Measurements from ENCODE around the gene CACNB2. TPM values are rescaled to one million over a fixed set of nuclear protein-coding genes. Genes with fewer than 3 reads are reported as not detected.

Gene CACNB2
- total RNA-seq, 1 experiment from 2014 or later, result not detected

DNA sequence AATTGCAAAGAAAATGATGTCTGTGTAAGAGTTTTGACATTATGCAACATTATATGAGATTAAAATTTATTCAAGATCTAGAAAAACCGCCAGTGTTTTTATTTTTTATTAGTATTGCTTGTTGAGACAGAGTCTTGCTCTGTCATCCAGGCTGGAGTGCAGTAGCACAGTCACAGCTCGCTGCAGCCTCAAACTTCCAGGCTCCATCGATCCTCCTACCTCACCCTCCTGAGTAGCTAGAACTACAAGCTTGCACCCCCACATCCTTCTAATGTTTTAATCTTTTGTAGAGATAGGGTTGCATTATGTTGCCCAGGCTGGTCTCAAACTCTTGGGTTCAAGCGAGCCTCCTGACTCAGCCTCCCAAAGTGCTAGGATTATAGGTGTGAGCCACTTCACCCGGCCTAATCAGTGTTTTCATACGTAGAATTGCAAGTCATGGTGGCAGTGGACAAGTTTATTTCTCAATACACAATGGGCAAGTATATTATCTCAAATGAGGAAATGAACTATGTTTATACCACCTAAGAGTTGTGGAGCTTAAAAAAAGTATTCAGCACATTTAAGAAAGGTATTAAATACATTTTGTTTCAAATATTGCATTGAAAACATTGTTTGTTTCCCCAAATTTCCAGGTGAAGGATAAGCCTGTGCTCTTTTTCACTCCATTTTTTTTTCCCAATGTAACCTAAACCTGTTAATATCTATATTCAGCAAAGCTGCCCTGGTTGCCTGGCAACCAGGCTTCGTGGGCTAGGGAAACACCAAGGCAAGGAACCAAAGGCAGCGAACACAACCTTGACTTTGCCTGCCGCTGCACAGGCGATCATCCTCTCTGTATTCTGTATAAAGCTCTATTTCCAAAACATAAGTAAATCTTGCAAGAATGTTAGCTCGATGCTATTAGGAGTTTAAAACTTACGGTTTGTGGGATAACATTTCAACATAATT lies 163.9 kb downstream of the CACNB2 start:
- H3K4me1 ChIP-seq (replicated peaks; ENCODE audit: insufficient read depth), result no peaks in the 10 kb centered on the region
- no peaks in the 10 kb centered on the region for H3K9me3 ChIP-seq (ENCODE audit: insufficient read depth, low read depth)
- BruUV-seq (replicated peaks), result no TSS peak
- no peak overlapping the region for H2AFZ ChIP-seq
- no peak overlapping the region for H3K4me3 ChIP-seq
- no peak for DNase-seq
- H3K79me2 ChIP-seq (ENCODE audit: low read depth), result no peaks in the 10 kb centered on the region
- ChIA-PET CTCF (no interaction called here), POLR2A (ENCODE audit: unreplicated experiment) (no interaction called here)
- H3K27me3 ChIP-seq (ENCODE audit: insufficient read depth, low read depth), result no peaks in the 10 kb centered on the region; the same call in 1 of the 2 replicates
- intact Hi-C loops (cut with micrococcal nuclease; ENCODE audit: unreplicated experiment), result no loop called here
- no peaks in the 10 kb centered on the region for H3K36me3 ChIP-seq (ENCODE audit: low read depth)
- H3K27ac ChIP-seq, result no peak overlapping the region
- H3K9me2 ChIP-seq (ENCODE audit: insufficient read depth), result no peaks in the 10 kb centered on the region
- no peak for TF ChIP-seq EZH2 (IDR thresholded peaks at IDR 0.05; ENCODE audit: low read depth)
- TF ChIP-seq, protein P1, sequence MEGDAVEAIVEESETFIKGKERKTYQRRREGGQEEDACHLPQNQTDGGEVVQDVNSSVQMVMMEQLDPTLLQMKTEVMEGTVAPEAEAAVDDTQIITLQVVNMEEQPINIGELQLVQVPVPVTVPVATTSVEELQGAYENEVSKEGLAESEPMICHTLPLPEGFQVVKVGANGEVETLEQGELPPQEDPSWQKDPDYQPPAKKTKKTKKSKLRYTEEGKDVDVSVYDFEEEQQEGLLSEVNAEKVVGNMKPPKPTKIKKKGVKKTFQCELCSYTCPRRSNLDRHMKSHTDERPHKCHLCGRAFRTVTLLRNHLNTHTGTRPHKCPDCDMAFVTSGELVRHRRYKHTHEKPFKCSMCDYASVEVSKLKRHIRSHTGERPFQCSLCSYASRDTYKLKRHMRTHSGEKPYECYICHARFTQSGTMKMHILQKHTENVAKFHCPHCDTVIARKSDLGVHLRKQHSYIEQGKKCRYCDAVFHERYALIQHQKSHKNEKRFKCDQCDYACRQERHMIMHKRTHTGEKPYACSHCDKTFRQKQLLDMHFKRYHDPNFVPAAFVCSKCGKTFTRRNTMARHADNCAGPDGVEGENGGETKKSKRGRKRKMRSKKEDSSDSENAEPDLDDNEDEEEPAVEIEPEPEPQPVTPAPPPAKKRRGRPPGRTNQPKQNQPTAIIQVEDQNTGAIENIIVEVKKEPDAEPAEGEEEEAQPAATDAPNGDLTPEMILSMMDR (conservative IDR thresholded peaks at IDR 0.05), result no peak
- H3K4me2 ChIP-seq, result no peak overlapping the region
- H4K20me1 ChIP-seq (ENCODE audit: insufficient read depth), result no peaks in the 10 kb centered on the region
- no peaks in the 10 kb centered on the region for H3F3A ChIP-seq (ENCODE audit: insufficient read depth, low read depth)

DNA sequence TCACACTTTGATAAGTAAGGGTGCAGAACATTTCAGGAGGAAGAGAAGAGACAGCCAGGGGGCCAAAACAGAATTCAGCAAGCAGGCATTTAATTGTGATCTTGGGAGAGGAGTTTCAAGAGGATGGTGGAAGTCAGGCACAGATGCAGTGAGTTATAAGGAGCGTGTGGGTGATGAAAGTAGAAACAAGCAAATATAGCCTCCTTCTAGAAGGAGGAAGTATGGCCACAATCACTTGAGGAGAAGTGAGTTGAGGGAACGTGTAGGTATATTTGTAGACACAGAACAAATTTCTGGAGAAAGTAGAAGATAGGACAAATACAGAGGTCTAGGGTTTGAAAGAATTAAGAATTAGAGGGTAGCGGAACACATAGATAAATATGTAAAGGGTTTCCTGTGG lies 165.8 kb downstream of the CACNB2 start:
- H3K9me3 ChIP-seq (ENCODE audit: insufficient read depth, low read depth), result no peaks in the 10 kb centered on the region
- CTCF ChIA-PET, result no interaction called here
- BruUV-seq (replicated peaks), result no TSS peak

DNA sequence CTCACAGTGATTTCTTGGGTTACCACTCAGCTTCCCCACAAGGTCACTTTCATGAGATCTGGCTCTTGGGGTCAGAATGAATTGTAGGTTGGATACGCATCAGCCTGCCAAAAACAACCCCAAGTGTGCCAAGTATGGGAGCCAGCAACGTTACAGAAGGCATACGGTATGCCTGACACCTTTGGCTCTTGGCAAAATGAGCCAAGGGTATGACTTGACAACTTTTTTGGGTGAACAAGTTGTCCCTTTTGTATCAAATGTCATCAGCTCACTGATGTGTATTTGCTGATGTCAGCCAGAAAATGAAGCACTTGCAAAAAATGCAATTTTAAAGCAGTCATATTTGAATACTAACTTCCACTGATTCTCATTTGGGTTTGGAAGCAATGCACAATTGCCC lies 168.4 kb downstream of the CACNB2 start:
- intact Hi-C loops (cut with micrococcal nuclease; ENCODE audit: unreplicated experiment), result no loop called here
- BruUV-seq (replicated peaks), result no TSS peak
- Histone ChIP-seq H3K27me3 (ENCODE audit: insufficient read depth, low read depth) (no peaks in the 10 kb centered on the region; the same call in 1 of the 2 replicates), H2AFZ (no peak overlapping the region), H3K36me3 (ENCODE audit: low read depth) (no peaks in the 10 kb centered on the region), H4K20me1 (ENCODE audit: insufficient read depth) (no peaks in the 10 kb centered on the region), H3K4me2 (no peak overlapping the region), H3F3A (ENCODE audit: insufficient read depth, low read depth) (no peaks in the 10 kb centered on the region), H3K9me3 (ENCODE audit: insufficient read depth, low read depth) (no peaks in the 10 kb centered on the region), H3K4me3 (no peak overlapping the region), H3K4me1 (replicated peaks; ENCODE audit: insufficient read depth) (no peaks in the 10 kb centered on the region), H3K79me2 (ENCODE audit: low read depth) (no peaks in the 10 kb centered on the region), H3K27ac (no peak overlapping the region), H3K9me2 (ENCODE audit: insufficient read depth) (no peaks in the 10 kb centered on the region)
- ChIA-PET POLR2A (ENCODE audit: unreplicated experiment) (no interaction called here), CTCF (no interaction called here)
- TF ChIP-seq EZH2 (IDR thresholded peaks at IDR 0.05; ENCODE audit: low read depth), result no peak
- TF ChIP-seq, protein P1 (conservative IDR thresholded peaks at IDR 0.05), result no peak
- no peak for DNase-seq

More for the DNA sequence above, 165.8 kb downstream of the CACNB2 start:
- Histone ChIP-seq H3F3A (ENCODE audit: insufficient read depth, low read depth) (no peaks in the 10 kb centered on the region), H3K4me2 (no peak overlapping the region), H3K27me3 (ENCODE audit: insufficient read depth, low read depth) (no peaks in the 10 kb centered on the region; the same call in 1 of the 2 replicates), H3K27ac (no peak overlapping the region), H3K4me1 (replicated peaks; ENCODE audit: insufficient read depth) (no peaks in the 10 kb centered on the region), H4K20me1 (ENCODE audit: insufficient read depth) (no peaks in the 10 kb centered on the region), H3K79me2 (ENCODE audit: low read depth) (no peaks in the 10 kb centered on the region), H3K4me3 (no peak overlapping the region), H3K9me2 (ENCODE audit: insufficient read depth) (no peaks in the 10 kb centered on the region), H3K36me3 (ENCODE audit: low read depth) (no peaks in the 10 kb centered on the region), H2AFZ (no peak overlapping the region)
- POLR2A ChIA-PET (ENCODE audit: unreplicated experiment), result no interaction called here
- intact Hi-C loops (cut with micrococcal nuclease; ENCODE audit: unreplicated experiment), result no loop called here
- DNase-seq, result no peak
- TF ChIP-seq, protein P1 (conservative IDR thresholded peaks at IDR 0.05), result no peak
- TF ChIP-seq EZH2 (IDR thresholded peaks at IDR 0.05; ENCODE audit: low read depth), result no peak
